Fibroblast of peridontal ligament (primary cell): Measurements from ENCODE around the gene NBEA.
"Not testable (repeated sequence)": the region's sequence is repeated elsewhere in the genome, so short reads cannot be mapped to it uniquely, and the experiment has no call there.

Experiments
- DNase-seq: peaks from one replicate; pipeline ENCODE4 v3.0.0-alpha.2; 2010; ENCODE audit errors: extremely low read depth

The NBEA gene

GRCh38 chr13:35388441-35389355 lies 446.6 kb downstream of the NBEA start:
- DNase-seq, result peak; percentile 92

- no peak for DNase-seq
These were observed 447.5 kb downstream of the NBEA start for GRCh38 chr13:35389535-35389934.

GRCh38 chr13:35392768-35393167 lies 450.7 kb downstream of the NBEA start:
- no peak for DNase-seq

- no peak for DNase-seq
These were observed 451.8 kb downstream of the NBEA start for GRCh38 chr13:35393886-35394285.

GRCh38 chr13:35408285-35408684 lies 466.2 kb downstream of the NBEA start:
- DNase-seq, result not testable (repeated sequence)

- DNase-seq, result no peak
These were observed 469.1 kb downstream of the NBEA start for GRCh38 chr13:35411059-35411744.

- DNase-seq, result no peak
These were observed 506.4 kb downstream of the NBEA start for GRCh38 chr13:35448465-35448864.

GRCh38 chr13:35449821-35450220 lies 507.8 kb downstream of the NBEA start:
- peak; percentile 7 for DNase-seq

- no peak for DNase-seq
These were observed 513.0 kb downstream of the NBEA start for GRCh38 chr13:35455022-35455421.

- no peak for DNase-seq
These were observed 515.2 kb downstream of the NBEA start for GRCh38 chr13:35457258-35457657.

- DNase-seq, result peak; percentile 75
These were observed 518.0 kb downstream of the NBEA start for GRCh38 chr13:35460061-35460460.

GRCh38 chr13:35465371-35465770 lies 523.3 kb downstream of the NBEA start:
- no peak for DNase-seq

GRCh38 chr13:35468195-35468594 lies 526.1 kb downstream of the NBEA start:
- DNase-seq, result peak; percentile 48

- peak; percentile 57 for DNase-seq
These were observed 527.9 kb downstream of the NBEA start for GRCh38 chr13:35469806-35470525.

GRCh38 chr13:35470671-35471661 lies 528.9 kb downstream of the NBEA start:
- DNase-seq, result peak; percentile 81

GRCh38 chr13:35471706-35472322 lies 529.7 kb downstream of the NBEA start:
- DNase-seq, result no peak

GRCh38 chr13:35472323-35472881 lies 530.3 kb downstream of the NBEA start:
- peak; percentile 72 for DNase-seq

GRCh38 chr13:35473206-35473775 lies 531.2 kb downstream of the NBEA start:
- peak; percentile 53 for DNase-seq

GRCh38 chr13:35473802-35474201 lies 531.7 kb downstream of the NBEA start:
- peak; percentile 45 for DNase-seq
